ENCODE data around the gene AGBL4. TPM values are rescaled to one million over a fixed set of nuclear protein-coding genes. Genes with fewer than 3 reads are reported as not detected.

AGBL4 gene
- total RNA-seq, 2 experiments from 2014 or later, result not detected

DNA sequence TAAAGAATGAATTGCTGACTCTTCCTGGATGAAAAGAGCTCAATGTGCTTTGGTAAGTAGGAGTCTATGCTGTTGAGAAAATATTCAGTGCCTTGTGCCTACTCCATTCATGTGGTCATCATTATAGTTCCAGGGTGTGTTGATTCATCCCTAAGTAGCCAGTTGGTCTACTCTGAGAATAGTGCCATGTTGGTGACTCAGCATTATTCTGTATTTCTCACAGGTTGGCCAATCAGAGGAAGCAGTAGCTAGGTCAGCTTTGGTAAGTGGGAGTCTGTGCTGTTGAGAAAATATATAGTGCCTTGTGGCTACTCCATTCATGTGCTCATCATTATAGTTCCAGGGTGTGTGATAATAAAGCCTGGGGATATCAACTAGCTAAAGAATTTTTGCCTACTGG is 397.3 kb downstream of the AGBL4 start:
- POLR2A ChIA-PET, result no interaction called here
- Mint-ChIP-seq H3K4me1 (no peaks in the 10 kb centered on the region), H3K27me3 (no peaks in the 10 kb centered on the region), H3K4me3 (no peak overlapping the region), H3K9me3 (peaks cover 4% of the 10 kb centered on the region), H3K27ac (no peak overlapping the region), H3K36me3 (ENCODE audit: low read depth) (no peaks in the 10 kb centered on the region)
- CTCF ChIA-PET, result no interaction called here
- no peak for DNase-seq

DNA sequence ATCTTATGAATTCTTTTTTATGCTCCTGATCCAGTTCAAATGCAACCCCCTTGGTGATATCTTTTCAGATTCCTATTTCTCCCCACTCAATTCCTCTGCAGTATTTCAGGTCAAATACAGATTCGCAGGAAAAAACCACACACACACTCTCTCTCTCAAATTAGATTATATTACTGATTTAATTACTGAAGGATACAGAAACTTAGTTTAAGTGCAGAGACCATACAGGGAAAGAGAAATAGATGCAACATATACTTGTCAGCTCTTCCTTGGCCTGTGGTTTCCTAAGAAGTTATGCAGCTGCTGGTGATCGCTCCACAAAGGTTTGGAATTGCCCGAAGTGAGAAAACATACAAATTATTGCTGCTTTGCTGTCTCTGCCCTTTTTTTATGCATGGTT is 400.9 kb downstream of the AGBL4 start:
- Mint-ChIP-seq H3K4me3 (no peak overlapping the region), H3K27me3 (no peaks in the 10 kb centered on the region), H3K9me3 (peaks cover 12% of the 10 kb centered on the region), H3K27ac (no peak overlapping the region), H3K36me3 (ENCODE audit: low read depth) (no peaks in the 10 kb centered on the region), H3K4me1 (no peaks in the 10 kb centered on the region)
- CTCF ChIA-PET, result no interaction called here
- DNase-seq, result no peak
- POLR2A ChIA-PET, result no interaction called here

DNA sequence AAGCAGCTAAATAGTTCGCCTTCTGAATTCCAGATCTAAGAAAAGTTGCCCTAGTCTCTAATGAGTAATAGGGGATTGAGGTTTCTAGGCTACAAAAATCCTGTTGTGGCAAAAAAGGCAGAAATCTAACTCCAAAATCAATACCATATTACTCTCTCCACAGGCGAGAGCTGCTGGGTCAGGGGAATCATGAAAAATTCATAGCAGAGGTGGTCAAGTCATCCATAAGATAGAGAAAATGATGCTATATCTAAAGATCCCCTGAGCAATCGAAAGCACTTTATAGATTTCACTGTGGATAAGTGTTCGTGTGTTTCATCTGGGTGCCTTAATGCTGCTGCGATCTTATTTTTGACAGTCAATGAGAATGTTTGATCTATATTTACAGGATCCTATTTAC is 417.7 kb downstream of the AGBL4 start:
- Mint-ChIP-seq H3K36me3 (ENCODE audit: low read depth) (no peaks in the 10 kb centered on the region), H3K4me1 (no peaks in the 10 kb centered on the region), H3K27me3 (no peaks in the 10 kb centered on the region), H3K9me3 (peaks cover 9% of the 10 kb centered on the region), H3K4me3 (no peak overlapping the region), H3K27ac (no peak overlapping the region)
- ChIA-PET CTCF (no interaction called here), POLR2A (no interaction called here)
- no peak for DNase-seq

DNA sequence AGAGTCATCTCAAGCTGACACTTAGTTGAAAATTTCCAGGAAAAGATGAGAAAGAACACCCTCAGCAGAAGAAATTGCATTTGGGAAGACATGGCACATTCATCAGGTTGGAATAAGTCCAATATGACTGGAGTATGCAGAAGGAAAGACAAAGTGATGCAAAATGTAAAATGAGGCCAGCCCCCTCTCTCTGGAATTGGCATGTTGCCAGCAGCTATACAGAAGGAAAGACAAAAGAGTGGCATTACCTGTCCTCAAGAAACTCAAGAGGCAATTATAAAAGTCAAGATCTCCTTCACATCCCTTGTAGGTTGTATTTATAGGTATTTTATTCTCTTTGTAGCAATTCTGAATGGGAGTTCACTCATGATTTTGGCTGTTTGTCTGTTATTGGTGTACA is 426.3 kb downstream of the AGBL4 start:
- POLR2A ChIA-PET, result no interaction called here
- no peaks in the 10 kb centered on the region for H3K36me3 Mint-ChIP-seq (ENCODE audit: low read depth)
- H3K9me3 Mint-ChIP-seq, result peaks cover 16% of the 10 kb centered on the region
- no peak for DNase-seq
- CTCF ChIA-PET, result no interaction called here
- H3K27me3 Mint-ChIP-seq, result no peaks in the 10 kb centered on the region
- no peak overlapping the region for H3K4me3 Mint-ChIP-seq
- H3K4me1 Mint-ChIP-seq, result no peaks in the 10 kb centered on the region
- H3K27ac Mint-ChIP-seq, result no peak overlapping the region

DNA sequence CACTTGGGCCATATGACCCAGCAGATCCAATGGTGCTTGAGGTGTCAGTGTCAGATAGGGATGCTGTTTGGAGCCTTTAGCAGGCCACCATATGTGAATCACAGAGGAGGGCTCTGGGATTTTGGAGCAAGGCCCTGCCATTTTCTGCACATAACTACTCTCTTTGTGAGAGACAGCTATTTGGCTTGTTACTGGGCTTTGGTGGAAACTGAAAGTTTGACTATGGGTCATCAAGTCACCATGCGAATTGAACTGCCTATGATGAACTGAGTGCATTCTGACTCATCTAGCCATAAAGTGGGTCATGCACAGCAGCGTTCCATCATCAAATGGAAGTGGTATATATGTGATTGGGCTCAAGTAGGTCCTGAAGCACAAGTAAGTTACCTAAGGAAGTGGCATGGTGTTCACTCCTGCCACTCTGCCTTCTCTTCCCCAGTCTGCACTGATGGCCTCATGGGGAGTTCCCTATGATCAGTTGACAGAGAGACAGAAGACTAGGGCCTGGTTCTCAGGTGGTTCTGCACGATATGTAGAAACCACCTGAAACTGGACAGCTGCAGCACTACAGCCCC is 447.3 kb downstream of the AGBL4 start:
- Mint-ChIP-seq H3K9me3 (peaks cover 14% of the 10 kb centered on the region), H3K4me3 (no peak overlapping the region), H3K36me3 (ENCODE audit: low read depth) (no peaks in the 10 kb centered on the region), H3K27me3 (no peaks in the 10 kb centered on the region), H3K27ac (no peak overlapping the region), H3K4me1 (no peaks in the 10 kb centered on the region)
- DNase-seq, result no peak
- ChIA-PET POLR2A (no interaction called here), CTCF (no interaction called here)

DNA sequence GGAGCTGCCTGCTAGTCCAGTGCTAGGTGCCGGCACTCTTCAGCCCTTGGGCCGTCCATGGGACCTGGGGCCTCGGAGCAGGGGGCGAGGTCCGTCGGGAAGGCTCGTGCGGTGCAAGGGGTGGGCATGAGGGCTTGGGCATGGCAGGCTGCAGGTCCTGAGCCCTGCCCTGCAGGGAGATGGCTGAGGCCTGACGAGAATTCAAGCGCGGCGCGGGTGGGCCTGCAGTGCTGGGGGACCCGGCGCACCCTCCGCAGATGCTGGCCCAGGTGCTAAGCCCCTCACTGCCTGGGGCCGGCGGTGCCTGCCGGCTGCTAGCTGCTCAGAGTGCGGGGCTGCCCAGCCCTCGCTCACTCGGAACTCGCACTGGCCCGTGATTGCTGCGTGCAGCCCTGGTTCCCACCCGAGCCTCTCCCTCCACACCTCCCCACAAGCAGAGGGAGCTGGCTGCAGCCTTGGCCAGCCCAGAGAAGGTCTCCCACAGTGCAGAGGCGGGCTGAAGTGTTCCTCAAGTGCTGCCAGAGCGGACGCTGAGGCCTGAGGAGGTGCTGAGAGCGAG is 467.0 kb downstream of the AGBL4 start:
- CTCF ChIA-PET, result no interaction called here
- H3K4me3 Mint-ChIP-seq, result no peak overlapping the region
- H3K9me3 Mint-ChIP-seq, result peaks cover 15% of the 10 kb centered on the region
- DNase-seq, result no peak
- H3K36me3 Mint-ChIP-seq (ENCODE audit: low read depth), result no peaks in the 10 kb centered on the region
- POLR2A ChIA-PET, result no interaction called here
- no peak overlapping the region for H3K27ac Mint-ChIP-seq
- H3K4me1 Mint-ChIP-seq, result no peaks in the 10 kb centered on the region
- H3K27me3 Mint-ChIP-seq, result no peaks in the 10 kb centered on the region

DNA sequence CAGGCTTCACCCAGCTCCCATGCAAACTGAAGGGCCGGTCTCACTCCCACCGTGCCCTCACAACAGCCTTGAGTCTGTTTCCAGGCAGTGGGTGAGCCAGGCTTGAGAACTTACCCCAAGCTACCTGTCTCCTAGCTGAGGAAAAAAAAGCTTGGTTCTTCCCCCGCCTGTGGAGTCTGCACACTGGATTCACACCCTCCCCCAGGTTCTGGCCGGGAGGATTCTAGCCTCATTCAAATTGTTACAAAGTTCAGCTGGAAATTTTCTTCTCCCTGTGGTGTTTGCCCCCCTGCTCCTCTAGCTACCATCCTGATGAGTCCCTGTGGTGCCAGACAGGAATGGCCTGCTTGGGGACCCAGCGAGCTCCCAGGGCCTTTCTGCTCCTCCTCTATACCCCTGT is 471.7 kb downstream of the AGBL4 start:
- CTCF ChIA-PET, result interaction anchor here (0.6 kb wide), 1 partner anchor 1371 kb away, joined by 3 read pairs; no protein-coding TSS in a partner anchor
- DNase-seq, result no peak
- POLR2A ChIA-PET, result no interaction called here
- H3K27ac Mint-ChIP-seq, result no peak overlapping the region
- no peaks in the 10 kb centered on the region for H3K27me3 Mint-ChIP-seq
- no peaks in the 10 kb centered on the region for H3K4me1 Mint-ChIP-seq
- H3K9me3 Mint-ChIP-seq, result peaks cover 13% of the 10 kb centered on the region
- no peaks in the 10 kb centered on the region for H3K36me3 Mint-ChIP-seq (ENCODE audit: low read depth)
- no peak overlapping the region for H3K4me3 Mint-ChIP-seq

DNA sequence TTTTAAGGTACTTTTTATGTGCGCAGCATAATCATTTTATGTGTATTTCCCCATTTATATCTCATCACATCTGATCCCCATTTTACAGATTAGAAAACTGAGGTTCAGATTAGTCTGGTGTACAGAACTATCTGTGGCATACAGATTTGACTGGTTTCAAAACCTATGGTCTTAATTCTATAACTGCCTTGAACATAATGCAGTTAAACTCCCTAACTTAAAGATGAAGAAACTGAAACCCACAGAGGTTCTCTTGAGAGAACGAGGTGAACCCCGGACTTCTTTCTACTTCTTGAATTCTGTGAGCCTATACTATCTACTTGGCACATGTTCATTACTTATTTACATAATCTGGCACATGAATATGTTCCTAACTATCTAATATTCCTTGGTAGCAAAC is 479.1 kb downstream of the AGBL4 start:
- DNase-seq, result no peak
- Mint-ChIP-seq H3K27me3 (no peaks in the 10 kb centered on the region), H3K27ac (no peak overlapping the region), H3K4me1 (no peaks in the 10 kb centered on the region), H3K4me3 (no peak overlapping the region), H3K36me3 (ENCODE audit: low read depth) (no peaks in the 10 kb centered on the region), H3K9me3 (peaks cover 14% of the 10 kb centered on the region)
- ChIA-PET CTCF (no interaction called here), POLR2A (no interaction called here)

DNA sequence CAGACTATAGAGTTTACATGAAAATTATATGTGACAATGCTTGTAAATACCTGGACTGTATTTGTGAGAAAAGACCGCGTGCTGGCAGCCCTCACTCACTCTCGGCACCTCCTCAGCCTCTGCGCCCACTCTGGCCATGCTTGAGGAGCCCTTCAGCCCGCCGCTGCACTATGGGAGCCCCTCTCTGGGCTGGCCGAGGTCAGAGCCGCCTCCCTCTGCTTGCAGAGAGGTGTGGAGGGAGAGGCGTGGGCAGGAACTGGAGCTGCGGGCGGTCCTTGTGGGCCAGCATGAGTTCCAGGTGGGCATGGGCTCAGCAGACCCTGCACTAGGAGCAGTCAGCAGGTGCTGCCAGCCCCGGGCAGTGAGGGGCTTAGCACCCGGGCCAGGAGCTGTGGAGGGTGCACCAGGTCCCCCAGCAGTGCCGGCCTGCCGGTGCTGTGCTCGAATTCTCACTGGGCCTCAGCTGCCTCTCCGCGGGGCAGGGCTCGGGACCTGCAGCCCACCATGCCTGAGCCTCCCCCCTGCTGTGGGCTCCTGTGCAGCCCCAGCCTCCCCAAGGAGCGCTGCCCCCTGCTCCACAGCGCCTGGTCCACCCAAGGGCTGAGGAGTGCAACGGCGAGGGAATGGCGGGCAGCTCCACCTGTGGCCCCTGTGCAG is 482.5 kb downstream of the AGBL4 start:
- peaks cover 20% of the 10 kb centered on the region for H3K9me3 Mint-ChIP-seq
- POLR2A ChIA-PET, result no interaction called here
- H3K4me3 Mint-ChIP-seq, result no peak overlapping the region
- no peaks in the 10 kb centered on the region for H3K36me3 Mint-ChIP-seq (ENCODE audit: low read depth)
- CTCF ChIA-PET, result no interaction called here
- no peak overlapping the region for H3K27ac Mint-ChIP-seq
- no peaks in the 10 kb centered on the region for H3K4me1 Mint-ChIP-seq
- no peaks in the 10 kb centered on the region for H3K27me3 Mint-ChIP-seq
- DNase-seq, result no peak

DNA sequence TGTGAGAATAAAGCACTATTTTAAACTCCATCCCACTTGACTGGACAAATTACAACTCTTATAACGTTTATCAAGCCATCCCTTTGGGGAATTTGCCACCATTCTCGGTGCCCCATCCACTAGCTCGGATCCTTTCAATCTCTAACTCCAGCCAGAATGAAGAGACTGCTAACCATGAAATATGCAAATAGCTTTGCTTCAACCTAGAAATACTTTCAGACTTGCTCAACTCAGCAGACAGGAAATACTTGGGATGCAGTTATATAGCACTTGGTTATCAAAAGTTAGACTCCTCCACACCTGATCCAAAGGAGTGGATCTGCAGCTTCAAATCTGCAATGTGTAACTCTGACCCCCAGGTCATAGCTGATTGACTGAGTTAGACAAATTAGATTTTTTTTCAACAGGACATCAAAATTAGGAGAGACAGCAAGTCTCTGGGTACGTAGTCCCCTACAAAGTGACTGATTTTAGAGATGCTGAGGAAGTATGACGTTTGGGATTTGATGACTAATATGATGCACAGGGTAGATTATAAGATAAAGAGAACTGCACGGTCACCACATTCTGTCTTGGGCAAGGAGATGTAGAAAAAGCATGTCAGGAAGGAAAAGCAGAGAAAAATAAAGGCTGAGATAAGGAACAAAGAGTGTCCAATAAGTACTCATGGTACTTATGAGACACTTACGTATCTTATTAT is 496.0 kb downstream of the AGBL4 start:
- Mint-ChIP-seq H3K27me3 (no peaks in the 10 kb centered on the region), H3K27ac (no peak overlapping the region), H3K4me1 (no peaks in the 10 kb centered on the region), H3K4me3 (no peak overlapping the region), H3K9me3 (no peaks in the 10 kb centered on the region), H3K36me3 (ENCODE audit: low read depth) (no peaks in the 10 kb centered on the region)
- DNase-seq, result no peak
- CTCF ChIA-PET, result no interaction called here
- POLR2A ChIA-PET, result no interaction called here

DNA sequence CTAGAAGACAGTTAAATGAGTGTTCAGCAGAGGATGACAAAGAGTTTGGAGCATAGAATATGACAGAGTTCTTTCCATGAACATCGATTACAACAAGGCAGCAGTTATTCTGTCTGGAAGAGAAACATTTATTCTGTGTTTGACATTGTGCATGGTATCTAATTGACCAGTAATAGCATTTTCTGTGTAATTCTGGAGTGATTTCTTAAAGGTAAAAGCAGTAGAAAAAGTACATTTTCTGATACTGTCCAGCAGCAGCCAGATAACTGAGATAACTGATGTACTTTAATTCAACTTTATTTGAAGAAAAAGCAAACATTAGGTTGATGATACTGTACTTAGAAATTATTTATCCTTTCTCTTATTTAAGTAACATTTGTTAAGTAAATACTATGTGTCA is 497.1 kb downstream of the AGBL4 start:
- Mint-ChIP-seq H3K4me1 (no peaks in the 10 kb centered on the region), H3K36me3 (ENCODE audit: low read depth) (no peaks in the 10 kb centered on the region), H3K27me3 (no peaks in the 10 kb centered on the region), H3K4me3 (no peak overlapping the region), H3K27ac (no peak overlapping the region), H3K9me3 (no peaks in the 10 kb centered on the region)
- CTCF ChIA-PET, result no interaction called here
- POLR2A ChIA-PET, result no interaction called here
- DNase-seq, result no peak

DNA sequence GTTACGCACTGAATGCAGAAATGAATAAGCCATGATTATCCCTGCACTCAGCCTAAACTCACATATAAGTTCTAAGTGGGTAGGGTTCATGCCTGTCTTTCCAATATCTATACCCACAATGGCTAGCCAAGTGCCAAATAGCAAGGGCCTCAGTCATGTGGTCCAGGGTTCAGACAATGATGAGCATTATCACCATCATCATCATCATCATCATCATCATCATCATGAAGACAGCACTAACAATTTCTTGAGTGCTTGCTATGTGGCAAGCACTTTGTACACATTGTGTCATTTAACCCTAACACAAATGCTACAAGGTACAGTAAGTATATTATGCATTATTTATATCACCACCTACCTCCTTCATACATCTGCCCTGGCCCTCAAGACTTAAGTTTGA is 500.0 kb downstream of the AGBL4 start:
- no peaks in the 10 kb centered on the region for H3K36me3 Mint-ChIP-seq (ENCODE audit: low read depth)
- no peaks in the 10 kb centered on the region for H3K9me3 Mint-ChIP-seq
- no peaks in the 10 kb centered on the region for H3K27me3 Mint-ChIP-seq
- no peak overlapping the region for H3K4me3 Mint-ChIP-seq
- ChIA-PET CTCF (no interaction called here), POLR2A (no interaction called here)
- no peak overlapping the region for H3K27ac Mint-ChIP-seq
- DNase-seq, result no peak
- H3K4me1 Mint-ChIP-seq, result no peaks in the 10 kb centered on the region

DNA sequence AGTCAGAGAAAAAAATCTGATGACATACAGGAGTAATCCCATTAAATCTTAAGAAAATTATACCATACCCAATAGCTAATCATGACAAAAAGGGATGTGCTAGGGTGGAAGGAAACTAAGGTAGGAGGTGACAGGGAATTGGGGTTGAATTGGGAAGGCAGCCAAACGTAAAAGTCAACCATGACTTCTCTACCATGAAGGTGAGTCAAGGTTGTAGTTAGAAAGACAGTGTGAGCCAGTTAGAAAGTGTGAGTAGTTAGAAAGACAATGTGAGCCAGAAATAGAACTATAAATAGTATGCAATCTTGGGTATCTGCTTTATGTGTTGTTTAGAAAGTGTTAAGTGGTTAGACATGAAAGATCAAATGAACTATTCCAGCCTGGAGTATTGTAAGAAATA is 556.8 kb downstream of the AGBL4 start:
- Mint-ChIP-seq H3K4me1 (no peaks in the 10 kb centered on the region), H3K4me3 (no peak overlapping the region), H3K27me3 (no peaks in the 10 kb centered on the region), H3K27ac (no peak overlapping the region), H3K9me3 (no peaks in the 10 kb centered on the region), H3K36me3 (ENCODE audit: low read depth) (no peaks in the 10 kb centered on the region)
- ChIA-PET CTCF (no interaction called here), POLR2A (no interaction called here)
- DNase-seq, result no peak
